Stimulated activated CD4-positive, alpha-beta T cell treated with anti-CD3 and anti-CD28 coated beads, Interleukin-15, amount 100 ng/mL, for 48 hours (primary cell): Measurements from ENCODE around the gene CRBN.
A peak's percentile ranks its signal among the peaks of the same experiment; 100 is the strongest.

Source experiments
- DNase-seq, 2 donors: peaks; one replicate each; pipeline ENCODE4 v3.0.0-alpha.2; 2020; ENCODE audit warnings: low read depth in 2 of 2

The CRBN gene

GRCh38 chr3:3172627-3173026 lies 6.9 kb downstream of the CRBN start:
- no peak for DNase-seq

GRCh38 chr3:3170998-3171397 lies 8.5 kb downstream of the CRBN start:
- DNase-seq: no peak

DNA sequence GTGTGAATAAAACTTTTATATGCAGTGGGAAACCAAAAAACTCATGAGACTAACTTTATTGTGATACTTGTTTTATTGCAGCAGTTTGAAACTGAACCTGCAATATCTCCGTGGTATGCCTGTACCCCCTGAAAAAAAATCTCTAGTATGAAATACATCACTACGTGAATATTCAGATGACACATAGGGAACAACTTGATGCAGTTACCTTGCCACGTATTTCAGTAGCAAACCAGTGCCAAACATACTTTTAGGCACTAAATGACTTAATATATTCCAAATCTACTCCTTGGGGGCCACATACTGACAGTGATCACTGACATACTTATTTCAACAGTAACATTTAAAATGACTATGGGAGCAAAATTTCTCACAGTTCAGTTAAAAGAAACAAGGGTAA lies 13.8 kb downstream of the CRBN start:
- DNase-seq: no peak

GRCh38 chr3:3165241-3165640 lies 14.2 kb downstream of the CRBN start:
- DNase-seq: no peak

- no peak for DNase-seq
Measured at GRCh38 chr3:3160826-3161225, 18.7 kb downstream of the CRBN start.

DNA sequence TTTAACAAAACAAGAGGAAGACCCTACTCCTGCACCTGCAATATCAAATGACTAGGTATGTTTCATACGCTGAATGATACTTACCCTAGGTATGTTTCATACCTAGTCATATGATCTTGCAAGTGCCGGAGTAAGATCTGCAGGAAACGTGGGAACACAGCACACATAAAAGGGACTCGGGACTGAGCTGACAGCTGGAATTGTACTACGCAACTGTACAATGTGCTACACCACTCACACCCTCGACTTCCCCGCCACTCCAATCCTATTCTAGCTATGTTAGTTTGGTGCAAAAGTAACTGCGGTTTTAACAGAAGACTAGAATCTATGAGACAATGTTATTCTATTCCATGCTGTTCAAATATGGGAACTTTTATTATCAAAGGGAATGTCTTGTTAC lies 22.0 kb downstream of the CRBN start:
- no peak for DNase-seq

- no peak for DNase-seq
Measured at GRCh38 chr3:3154879-3155610, 24.4 kb downstream of the CRBN start.

- DNase-seq: no peak
Measured at GRCh38 chr3:3151513-3151912, 28.0 kb downstream of the CRBN start.

DNA sequence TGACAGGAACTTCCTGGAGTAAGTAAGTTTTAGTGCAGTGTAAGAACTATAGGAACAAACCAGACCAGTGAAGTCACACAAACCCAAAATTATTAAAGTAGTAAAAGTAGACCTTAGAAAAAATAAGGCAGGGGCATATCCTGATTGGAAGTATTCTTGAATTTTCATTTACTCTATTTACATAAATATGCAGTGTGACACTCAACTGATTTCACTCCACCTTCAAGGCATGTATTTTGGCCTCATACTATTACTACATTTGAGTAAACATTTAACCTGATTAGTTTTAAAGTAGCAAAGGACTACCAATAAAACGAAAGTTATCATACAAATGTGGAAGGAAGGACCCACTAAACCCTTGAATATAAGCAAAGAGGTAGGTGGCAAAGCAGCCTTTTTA lies 29.9 kb downstream of the CRBN start:
- no peak for DNase-seq

DNA sequence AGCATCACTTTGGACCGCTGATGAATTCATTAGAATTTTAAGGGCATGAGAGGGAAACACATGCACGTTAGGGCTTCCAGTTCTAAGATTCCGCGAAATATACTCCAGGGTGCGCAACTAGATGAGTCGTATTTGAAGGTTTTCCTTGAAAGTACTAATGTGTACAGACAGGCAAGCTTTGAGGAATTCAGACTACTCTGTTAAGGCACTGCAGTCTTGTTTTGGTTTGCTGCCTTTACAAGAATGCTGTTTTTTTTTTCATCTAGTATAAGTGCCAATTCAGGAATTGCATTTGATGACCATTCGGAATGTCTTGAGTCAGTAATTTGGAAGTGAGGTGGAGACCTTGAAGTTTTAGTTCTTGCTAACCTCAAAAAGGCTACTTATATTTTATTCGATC lies 33.7 kb downstream of the CRBN start:
- no peak for DNase-seq

- no peak for DNase-seq
Measured at GRCh38 chr3:3141939-3142338, 37.6 kb downstream of the CRBN start.

GRCh38 chr3:3137526-3137925 lies 42.0 kb downstream of the CRBN start:
- DNase-seq: no peak

GRCh38 chr3:3134750-3135448 lies 44.6 kb downstream of the CRBN start:
- DNase-seq: no peak

DNA sequence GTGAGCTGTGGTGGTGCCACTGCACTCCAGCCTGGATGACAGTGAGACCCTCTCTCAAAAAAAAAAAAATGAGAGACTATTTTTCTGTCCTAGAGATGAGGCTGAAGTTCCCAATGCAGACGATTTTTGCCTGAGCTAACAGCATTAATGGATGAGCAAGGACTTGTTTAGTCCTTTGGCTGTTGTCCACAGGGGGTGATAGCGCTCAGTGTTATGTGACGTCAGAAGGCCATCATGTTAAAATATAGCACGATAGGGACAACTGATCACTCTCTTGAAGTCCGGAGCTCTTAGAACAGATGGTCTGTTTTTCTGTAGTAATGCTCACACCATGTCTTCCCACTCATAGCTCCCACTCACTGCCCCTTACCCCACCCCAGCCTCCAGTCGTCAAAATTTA lies 46.0 kb downstream of the CRBN start:
- no peak for DNase-seq

GRCh38 chr3:3129579-3129978 lies 49.9 kb downstream of the CRBN start:
- no peak for DNase-seq

- peak in 1 of 2 donors; percentile 19 for DNase-seq
Measured at GRCh38 chr3:3127432-3128010, 52.0 kb downstream of the CRBN start.

DNA sequence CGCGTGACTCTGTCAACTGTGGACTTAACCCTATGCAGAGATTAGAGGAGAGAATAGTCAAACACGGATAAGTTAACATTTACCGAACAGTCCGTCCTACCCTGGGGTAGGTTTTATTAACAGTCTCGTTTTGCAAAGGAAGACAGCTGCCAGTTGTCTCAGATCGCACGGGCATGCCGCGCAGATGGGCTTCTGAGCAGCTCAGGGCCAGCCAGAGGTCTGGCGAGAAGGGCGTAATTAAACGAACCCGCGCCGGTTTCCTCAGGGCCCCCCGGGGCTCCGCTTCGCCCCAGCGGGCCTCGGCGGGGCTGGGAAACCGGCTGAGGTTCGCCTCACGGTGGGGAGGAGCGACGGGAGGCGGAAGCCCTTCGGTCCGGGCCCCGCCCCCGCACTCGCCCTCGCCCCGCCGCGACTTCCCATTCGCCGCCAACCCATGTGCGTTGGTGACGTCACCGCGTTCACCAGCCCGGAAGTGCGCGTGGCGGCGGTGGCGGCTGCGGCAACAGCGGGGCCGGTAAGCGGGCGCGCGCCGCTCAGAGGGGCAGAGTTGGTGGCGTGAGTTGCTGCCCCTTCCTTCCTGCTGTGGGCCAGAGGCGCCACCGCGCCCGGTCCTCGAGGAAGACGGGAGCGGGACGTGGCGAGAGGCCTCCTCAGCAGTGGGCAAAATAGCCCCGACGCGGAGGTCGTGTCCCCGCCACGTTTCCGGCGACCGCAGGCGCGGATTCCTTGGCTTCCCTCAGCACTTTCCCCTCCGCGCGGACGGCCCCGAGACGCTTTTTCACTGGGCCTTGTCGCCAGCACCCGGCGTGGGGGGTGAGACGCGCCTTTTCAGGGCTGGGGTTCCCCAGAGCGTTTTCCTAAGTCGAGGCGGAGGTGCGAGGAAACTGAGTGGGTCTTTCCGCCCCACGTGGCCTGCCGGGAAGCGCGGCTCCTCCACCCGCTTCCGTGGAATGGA lies 52.7 kb downstream of the CRBN start, which contains the start of gene TRNT1:
Gene TRNT1 (plus strand): TSS at position 464 of the 955 bp plus-strand sequence. CDS start 2,101 bp downstream, outside the sequence.
- peak; percentile 92 to 95 for DNase-seq

DNA sequence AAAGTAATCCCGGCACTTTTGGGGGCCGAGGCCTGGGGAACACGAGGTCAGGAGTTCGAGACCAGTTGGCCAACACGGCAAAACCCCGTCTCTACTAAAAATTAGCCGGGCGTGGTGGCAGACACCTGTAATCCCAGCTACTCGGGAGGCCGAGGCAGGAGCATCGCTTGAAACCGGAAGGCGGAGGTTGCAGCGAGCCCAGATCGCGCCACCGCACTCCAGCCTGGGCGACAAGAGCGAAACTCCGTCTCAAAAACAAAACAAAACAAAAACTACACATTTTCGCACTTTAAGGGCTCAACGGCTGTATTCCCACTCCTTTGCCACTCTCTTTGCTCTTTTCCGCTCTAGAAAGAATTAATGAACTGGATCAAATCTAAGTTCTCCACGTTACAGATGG lies 53.5 kb downstream of the CRBN start:
- DNase-seq: no peak

- no peak for DNase-seq
Measured at GRCh38 chr3:3119393-3119851, 60.1 kb downstream of the CRBN start.

DNA sequence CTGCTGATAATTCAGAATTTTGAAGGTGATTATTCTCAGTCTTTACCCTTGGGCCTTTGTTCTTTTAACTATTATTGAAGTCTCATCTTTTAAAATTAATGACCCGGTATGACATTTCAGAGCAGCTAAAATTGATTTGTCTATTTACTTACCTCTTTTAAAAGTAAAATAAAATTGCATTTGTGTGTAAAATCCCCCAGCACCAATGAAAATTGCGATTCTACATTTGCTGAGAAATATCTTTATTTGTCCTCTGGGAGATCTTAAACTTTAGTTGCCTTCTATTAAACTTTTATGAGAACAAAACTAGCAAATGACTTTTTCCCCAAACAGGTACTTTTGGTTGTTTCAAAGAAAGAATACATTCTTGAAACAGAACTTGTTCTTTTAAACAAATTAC lies 61.8 kb downstream of the CRBN start:
- no peak for DNase-seq

DNA sequence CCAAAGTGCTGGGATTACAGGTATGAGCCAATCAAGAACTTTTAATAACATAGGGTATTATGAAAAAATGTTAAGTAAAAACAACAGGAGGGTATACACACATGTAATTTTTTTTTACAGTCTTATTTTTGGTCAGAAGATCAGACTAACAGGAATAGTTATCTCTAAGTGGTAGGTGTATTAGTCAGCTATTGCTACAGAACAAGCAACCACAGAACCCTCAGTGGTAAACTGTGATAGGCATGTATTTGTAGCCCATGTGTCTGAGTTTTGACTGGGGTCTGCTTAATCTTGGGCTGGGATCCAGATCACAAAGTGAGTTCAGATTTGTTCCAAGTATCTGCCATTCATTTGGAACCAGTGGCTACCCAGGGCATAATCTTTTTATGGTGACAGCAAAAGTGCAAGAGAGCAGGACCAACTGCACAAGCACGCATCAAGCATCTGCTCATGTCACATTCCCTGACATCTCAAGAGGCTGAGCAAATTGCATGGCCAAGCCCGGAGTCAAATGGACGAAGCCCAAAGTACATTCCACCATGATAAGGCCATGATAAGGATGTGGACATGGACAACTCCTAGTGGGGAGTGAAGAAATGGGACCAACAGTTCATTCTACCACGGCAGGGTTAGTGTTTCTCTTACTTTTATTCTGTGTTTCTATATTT lies 66.3 kb downstream of the CRBN start:
- DNase-seq: no peak
